ENCODE data around the gene LCNL1. TPM values are rescaled to one million over a fixed set of nuclear protein-coding genes. Genes with fewer than 3 reads are reported as not detected.
A peak's percentile ranks its signal among the peaks of the same experiment; 100 is the strongest.
"Not testable (repeated sequence)": the region's sequence is repeated elsewhere in the genome, so short reads cannot be mapped to it uniquely, and the experiment has no call there.

Gene LCNL1
- total RNA-seq, 1 experiment from 2014 or later, result 0.11 TPM

DNA sequence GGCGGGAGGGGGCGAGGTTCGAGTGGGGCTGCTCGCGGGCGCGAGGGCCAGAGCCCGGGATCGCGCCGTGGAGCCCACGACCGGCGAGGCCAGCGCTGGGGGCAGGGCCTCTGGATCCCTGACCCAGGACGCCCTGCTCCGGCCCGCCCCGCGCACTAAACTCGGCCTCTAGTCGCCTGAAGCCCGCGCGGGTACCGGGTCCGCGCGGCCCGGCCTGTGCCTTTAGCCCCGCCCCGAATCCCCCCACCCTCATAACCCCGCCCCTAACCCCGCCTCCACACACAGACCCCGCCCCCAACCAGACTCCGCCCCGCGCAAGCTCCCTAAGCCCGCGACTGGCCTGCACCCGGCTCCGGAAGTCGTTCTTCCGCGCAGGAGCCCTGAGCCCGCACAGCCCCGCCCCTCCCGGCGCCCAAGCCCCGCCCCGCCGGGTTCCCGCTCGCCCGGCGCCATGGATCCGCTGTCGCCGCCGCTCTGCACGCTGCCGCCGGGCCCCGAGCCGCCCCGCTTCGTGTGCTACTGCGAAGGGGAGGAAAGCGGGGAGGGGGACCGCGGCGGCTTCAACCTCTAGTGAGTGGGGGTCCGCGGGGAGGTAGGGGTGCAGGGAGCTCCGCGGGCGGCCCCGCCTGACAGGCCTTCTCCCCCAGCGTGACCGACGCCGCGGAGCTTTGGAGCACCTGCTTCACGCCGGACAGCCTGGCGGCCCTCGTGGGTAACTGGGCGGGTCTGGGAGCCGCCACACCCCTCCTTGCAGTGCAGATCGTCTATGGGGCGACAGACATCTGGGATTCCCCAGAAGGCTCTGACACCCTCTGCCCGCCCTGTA is 9.4 kb downstream of the LCNL1 start, which contains the start of gene PAXX:
TSS of gene PAXX (plus strand) at position 430 of the 826 bp plus-strand sequence. CDS start at position 452, 22 bp downstream.
- DNase-seq (ENCODE audit: low read depth), result peak; percentile 76

DNA sequence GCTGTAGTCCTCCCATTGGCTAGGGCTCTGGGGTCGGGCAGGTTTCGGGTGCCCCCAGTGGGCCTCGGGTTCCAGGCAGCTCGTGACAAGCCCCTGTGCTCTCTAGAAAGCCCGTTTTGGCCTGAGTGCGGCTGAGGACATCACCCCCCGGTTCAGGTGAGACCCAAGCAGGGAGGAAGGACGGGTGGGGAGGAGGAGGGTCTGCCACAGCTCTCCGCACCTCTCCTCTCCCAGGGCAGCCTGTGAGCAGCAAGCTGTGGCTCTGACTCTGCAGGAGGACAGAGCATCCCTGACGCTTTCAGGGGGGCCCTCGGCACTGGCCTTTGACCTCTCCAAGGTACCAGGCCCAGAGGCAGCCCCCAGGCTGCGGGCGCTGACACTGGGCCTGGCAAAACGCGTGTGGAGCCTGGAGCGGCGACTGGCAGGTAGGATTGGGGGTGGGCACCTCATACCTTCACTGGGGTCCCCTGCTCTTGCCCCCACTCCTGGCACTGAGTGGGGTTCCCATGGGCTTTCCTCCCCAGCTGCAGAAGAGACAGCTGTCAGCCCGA is 10.1 kb downstream of the LCNL1 start:
- no peak for DNase-seq (ENCODE audit: low read depth)

DNA sequence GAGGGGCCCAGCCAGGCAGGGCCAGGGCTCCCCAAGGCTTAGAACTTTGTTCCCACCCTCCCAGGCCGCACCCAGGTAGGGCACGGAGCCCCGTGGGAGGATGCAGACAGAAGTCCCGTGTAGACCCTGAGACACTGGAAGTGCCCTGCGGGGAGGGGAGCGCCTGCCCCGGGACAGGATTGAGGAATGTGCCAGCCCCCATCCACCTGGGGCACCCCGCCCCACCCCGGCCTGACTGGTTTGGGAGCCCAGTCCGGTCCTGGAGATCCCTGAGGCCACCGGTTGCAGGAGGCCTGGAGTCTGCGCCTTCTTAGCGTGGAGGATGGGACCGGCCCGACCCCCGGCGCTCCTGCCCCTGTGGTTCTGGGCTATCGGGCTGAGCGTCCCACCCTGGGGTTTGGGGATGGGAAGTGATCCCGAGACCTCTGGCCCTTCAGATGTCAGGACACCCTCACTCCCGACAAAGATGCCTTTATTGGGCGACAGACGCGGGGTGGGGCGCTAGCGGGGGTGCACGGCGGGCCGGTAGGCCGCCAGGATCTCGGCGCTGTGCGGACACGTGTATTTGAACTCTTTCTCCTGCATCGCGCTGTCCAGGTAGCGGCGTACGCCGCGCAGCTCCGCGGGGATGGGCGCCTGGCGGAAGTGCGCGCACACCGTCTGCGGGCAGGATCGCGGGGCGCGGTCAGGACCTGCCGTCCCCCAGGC is 11.5 kb downstream of the LCNL1 start:
- DNase-seq (ENCODE audit: low read depth), result no peak

DNA sequence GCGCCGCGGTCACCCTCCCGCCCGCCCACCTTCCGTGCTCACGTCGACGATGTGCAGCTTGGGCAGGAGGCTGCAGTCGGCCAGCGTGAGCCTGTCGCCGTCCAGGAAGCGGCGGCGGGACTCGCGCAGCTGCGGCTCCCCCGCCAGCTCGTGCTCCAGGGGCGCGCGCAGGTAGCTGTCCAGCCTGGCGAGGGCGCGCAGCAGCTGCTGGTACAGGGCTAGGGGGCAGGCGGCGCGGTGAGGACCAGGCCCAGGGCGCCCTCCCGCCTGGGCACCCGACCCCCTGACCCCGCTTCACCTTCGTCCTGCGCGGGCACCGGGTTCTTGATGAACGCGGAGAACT is 12.1 kb downstream of the LCNL1 start:
- no peak for DNase-seq (ENCODE audit: low read depth)

DNA sequence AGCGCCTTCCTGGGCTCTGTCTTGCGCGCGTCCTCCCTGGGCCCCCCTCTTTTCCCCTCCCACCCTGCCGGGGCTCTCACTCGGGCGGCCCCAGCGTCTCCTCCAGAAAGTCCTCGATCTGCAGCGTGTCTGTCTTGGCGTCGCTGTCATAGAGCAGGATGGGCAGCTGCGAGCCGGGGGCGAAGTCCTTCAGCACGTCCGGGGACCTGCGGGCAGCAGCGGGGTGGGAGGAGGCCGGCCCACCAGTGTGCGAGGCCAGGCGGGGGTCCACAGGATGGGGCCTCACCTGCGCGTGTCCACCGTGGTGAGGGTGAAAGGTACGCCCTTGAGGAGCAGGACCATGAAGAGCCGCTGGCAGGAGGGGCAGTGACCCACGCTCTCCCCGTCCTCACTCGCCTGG is 12.6 kb downstream of the LCNL1 start:
- no peak for DNase-seq (ENCODE audit: low read depth)

DNA sequence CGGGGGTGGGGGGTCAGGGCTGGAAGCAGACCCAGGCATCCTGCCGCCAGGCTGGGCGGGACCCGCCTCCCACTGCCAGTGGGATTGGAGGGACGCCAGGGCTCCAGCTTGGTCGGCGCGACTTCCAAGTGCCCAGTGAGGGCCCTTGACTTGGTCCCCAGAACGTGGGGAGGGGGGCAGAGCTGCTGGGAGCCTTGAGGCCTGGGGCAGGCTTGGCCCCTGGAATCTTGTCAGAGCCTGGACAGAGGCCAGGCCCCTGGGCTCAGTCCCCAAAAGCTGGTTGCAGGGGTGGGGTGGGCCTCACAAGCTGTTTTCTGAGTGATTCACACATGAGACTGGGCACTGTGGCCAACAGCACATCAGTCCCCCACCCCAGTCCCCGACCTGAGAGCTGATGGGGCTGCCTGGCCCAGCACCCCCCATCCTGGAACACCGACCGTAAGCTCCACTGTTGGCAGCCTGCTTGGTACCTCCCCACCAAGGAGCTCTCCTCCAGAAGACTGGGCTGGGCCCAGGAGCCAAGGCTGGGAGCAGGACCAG is 13.0 kb downstream of the LCNL1 start:
- DNase-seq (ENCODE audit: low read depth), result no peak

DNA sequence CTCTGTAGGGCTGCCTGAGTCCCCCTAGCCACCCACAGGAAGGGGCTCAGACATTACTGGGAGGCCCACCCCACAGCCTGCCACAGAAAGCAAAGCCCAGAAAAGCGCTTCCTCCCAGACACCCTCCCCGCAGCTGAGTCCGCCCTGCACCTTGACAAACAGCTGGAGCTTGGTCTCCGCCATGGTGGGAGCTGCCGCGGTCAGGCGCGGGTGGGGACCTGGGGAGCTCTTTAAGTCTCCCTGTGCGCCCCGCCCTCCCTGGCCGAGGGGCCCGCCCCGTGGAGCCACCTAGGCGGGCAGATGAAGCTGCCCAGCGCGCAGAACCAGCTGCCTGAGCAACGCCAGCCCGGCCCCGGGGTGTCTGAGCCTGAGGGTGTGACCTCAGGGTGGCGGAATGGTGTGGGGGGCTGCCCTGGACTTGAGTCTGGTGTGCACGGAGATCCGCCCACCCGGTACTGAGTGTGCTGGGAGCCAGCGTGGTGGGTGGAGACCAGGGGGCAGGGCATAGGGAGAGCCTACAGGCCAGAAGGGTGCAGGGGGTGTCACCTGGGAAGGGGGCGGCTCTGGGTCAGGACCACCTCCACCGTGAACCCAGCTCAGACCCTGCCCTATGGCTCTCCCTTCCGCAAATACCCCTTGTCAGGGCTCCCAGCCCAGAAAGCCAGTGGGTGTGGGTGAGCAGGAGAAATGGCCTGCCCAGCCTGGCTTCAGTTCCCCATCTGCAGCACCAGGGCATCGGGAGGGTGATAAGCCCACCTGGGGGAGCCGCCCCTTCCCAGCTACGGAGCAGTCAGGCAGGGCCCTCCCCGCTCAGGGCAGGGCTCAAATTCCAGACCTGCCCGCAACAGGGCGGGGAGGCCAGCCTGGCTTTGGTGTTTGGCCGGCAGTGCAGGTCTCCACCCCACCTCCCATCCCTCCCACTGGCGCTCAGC is 13.8 kb downstream of the LCNL1 start, which contains the start of gene CLIC3:
TSS of gene CLIC3 (minus strand) at position 208 of the 932 bp plus-strand sequence. CDS start at position 183, 25 bp downstream.
- DNase-seq (ENCODE audit: low read depth), result no peak

DNA sequence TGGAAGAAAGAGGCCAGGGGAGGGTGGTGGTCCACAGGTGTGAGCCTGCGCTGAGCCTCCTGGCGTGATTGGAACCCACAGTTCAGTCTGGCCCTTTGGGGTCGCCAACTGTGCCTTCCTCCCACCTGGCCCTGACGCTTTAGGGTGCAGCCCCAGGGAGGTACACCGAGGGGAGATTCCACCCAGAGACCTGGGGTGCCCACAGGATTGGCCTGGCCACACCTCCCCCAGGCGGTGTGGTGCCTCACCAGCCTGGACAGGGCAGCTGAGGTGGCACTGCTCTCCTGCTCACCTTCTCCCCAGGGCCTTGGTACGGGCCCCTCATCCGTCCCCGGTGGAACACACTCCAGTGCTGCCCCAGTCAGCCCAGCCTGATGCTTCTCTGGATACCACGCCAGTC is 14.6 kb downstream of the LCNL1 start:
- DNase-seq (ENCODE audit: low read depth), result no peak

DNA sequence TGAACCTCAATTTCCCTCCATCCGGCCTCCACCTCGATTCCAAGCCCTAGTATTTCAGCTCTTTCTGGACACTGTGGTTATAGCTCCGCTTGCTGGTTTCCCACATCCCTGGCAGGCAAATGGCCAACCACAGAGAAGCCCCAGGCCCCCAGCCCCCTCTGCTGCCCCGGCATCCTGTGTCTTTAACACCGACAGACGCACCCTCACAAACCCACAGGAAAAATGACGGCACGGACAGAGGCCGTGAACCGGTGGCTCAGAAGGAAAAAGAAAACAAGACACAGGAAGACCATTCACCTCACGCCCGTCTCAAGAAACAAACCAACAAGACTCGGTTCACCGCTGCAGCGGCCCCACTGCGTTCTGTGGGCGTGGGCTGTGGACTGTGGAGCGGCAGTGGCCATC is 15.0 kb downstream of the LCNL1 start:
- no peak for DNase-seq (ENCODE audit: low read depth)

DNA sequence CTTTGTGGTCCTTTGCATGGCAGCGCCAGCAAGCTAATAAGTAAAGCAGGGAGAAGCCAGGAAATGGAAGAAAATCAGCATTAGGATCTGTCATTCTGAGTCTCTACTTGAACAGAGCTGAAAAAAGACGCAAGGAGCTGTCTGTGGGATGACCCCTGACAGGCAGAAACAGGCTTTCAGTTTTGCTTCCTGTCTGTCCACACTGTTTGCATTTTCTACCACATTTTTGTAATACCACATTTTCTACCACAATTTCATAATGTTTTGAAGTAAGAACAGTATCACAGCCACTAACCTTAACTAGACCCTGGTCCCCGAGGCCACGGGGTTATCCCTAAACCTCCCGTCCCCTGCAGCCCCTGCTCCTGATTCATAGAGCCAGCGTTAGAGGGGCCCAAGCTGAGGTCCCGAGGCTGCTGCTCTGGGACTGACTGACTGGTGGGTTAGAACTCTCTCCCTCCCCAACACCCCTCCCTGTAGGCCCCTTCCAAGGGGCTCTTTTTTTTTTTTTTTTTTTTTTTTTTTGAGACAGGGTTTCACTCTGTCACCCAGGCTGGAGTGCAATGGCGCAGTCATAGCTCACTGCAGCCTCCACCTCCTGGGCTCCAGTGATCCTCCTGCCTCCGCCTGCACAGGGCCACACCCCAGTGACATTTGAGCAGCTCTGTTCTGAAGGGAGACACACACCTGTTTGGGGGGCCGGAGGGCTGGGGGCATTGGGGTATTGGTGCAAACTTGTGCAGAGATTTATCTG is 17.6 kb downstream of the LCNL1 start:
- peak; percentile 68 for DNase-seq (ENCODE audit: low read depth)

DNA sequence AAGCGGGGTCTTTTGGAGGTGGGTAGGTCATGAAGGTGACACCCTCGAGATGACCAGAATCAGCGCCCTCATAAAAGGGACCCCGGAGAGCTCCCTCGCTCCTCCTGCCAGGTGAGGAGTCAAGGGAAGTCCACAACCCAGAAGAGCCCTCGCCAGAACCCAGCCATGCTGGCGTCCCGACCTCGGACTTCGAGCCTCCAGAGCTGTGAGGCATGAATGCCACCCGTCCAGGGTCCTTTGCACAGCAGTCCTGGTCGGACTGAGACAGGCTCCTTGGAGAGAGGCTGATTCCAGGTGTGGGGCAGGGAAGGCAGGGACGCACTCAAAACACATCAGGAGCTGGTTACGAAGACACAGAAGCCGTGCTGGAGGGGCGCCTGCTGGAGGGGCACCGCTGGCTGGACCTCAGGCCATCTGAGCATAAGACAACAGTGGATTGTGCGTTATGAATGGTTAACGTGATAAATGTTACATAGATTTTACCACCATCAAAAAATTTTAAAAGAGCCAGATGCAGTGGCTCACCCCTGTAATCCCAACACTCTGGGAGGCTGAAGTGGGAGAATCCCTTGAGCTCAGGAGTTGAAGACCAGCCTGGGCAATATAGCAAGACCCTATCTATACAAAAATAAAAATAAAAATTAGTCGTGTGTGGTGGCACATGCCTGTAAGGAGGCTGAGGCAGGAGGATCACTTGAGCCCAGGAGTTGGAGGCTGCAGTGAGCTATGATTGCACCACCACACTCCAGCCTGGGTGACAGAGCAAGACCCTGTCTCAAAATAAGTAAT is 19.3 kb downstream of the LCNL1 start:
- no peak for DNase-seq (ENCODE audit: low read depth)

DNA sequence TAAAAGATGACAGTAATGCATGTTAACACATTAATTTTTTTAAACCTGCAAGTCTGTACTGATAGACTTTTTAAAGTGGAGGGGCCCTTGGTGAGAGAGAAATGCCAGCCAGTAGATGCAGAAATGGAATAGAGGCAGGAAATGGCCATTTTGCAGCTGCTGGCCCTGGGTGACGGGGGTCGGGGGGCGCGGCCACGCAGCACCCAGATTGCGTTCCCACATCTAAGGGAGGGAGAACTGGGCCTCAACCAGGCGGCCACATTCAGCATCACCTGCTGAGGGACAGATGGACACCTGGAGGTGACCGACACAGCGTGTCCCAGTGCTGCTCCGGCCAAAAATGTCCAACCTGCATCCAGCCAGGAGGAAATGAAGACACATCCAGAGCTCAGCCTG is 19.9 kb downstream of the LCNL1 start:
- DNase-seq (ENCODE audit: low read depth), result no peak

DNA sequence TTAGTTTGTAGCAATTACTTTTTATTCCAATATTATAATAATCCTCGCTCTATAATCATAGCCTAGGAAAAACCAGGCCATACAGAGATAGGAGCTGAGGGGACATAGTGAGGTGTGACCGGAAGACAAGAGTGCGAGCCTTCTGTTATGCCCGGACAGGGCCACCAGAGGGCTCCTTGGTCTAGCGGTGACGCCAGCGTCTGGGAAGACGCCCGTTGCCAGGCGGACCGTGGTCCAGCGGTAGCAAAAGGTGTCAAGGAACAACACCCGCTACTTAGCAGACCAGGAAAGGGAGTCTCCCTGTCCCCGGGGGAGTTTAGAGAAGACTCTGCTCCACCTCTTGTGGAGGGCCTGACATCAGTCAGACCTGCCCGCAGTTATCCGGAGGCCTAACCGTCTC is 21.5 kb downstream of the LCNL1 start:
- DNase-seq (ENCODE audit: low read depth), result not testable (repeated sequence)

DNA sequence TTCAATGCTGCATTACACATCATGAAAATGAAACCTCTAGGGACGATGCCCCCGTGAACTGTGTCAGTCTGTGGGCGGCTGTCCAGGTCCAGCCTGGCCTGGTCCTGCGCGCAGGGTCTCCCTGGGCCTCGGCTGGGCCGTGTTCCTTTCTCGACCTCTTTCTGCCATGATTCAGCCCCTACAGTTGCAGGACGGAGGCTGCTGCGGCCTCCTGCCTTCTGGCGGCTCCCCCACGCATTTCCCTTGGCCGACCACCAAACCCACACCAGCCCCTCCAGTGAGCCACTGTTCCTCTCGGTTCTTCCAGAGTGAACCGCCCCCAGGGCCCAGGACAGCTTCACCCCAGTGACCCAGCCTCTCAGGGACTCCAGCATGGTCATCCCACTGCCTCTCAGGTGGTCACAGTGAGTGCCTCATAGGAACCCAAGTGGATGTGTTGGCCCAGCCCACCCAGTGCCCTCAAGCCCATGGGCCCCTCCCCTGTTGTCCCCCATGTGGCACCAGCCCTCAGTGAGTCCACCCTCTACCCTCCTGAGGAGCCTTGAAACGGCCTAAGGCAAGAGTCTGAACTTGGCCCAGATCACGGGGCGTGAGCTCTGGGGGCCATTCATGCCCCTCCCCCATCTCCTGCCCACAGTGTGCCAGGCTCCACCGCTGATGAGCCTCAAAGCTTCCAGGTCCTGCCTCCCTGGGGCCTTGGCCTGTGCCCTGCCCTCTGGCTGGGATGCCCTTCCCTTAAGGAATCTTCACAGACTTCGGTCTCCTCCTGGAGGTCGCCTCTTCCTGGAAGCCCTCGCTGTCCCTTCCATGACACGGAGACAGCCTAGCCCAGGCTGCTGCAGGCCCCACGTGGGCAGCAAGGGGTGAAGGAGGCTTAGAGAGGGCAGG is 23.6 kb downstream of the LCNL1 start:
- no peak for DNase-seq (ENCODE audit: low read depth)

DNA sequence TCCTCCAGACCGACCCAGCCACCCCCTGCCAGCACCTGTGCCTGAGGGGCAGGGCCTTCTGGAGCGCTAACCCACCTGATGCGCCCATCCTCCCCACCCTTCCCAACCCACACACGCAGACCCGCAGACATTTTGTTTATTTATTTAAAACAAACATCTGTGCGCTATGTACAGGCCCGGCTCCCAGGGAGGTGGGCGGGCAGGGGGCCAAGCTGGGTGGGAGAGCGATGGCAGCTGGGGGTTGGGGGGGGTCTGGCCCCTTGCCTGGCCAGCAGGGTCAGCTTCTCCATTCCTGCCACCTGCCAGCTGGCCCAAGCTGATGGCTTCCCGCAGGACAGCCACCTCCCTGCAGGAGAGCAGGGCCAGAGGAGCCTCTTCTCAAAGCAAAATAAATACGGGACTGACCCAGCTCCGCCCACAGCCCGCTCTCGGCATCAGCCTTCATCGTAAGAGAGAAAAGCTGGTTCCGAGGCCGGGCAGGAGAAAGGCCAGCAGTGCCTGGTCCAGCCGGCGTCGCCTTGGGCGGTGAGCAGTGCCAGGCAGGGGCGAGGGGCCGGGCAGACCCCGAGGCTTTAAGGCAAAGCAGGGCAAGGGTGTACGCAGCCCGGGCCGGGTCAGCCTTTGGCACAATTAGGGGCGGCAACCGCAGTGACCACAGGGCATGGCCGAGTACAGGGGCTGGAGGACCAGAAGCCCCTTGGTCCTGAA is 24.5 kb downstream of the LCNL1 start:
- no peak for DNase-seq (ENCODE audit: low read depth)

DNA sequence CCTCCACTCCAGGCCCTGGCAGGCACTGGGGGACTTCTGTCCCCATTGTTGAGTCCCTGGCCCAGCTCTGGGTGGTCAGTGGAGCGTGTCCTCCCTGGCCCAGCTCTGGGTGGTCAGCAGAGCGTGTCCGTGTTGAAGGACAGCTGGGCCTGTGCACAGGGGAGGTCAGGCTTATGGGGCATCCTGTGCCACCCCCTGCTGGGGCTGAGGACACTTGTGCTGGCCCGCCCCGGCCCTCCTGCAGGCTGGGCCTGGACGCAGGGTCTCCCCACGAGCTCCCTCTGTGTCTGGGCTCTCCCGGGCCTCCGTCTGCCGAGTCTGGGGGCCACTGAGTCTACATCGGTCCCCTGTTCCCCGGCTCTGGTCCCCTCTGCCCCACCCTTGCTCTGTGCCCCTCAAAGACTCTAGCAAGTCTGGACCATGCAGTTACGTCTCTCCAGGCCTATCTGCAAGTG is 25.1 kb downstream of the LCNL1 start:
- no peak for DNase-seq (ENCODE audit: low read depth)

DNA sequence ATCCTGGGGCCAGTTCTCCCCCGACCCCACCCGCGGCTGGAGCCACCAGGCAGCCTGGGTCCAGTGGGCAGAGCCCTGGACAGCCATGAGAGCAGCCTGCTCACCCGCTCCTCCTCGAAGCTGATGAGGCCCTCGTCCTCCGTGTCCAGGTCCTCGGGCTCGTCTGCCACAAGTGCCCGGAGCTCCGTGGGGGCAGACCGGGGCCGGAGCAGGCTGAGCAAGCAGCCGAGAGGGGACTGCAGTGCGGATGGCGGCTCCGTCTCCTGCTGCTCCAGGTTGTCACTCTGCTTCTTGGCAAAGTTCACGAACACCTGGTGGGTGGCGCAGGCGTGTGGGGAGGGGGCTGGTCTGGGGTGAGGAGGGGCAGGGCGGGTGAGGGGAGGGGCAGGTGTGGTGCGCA is 25.5 kb downstream of the LCNL1 start:
- DNase-seq (ENCODE audit: low read depth), result no peak

DNA sequence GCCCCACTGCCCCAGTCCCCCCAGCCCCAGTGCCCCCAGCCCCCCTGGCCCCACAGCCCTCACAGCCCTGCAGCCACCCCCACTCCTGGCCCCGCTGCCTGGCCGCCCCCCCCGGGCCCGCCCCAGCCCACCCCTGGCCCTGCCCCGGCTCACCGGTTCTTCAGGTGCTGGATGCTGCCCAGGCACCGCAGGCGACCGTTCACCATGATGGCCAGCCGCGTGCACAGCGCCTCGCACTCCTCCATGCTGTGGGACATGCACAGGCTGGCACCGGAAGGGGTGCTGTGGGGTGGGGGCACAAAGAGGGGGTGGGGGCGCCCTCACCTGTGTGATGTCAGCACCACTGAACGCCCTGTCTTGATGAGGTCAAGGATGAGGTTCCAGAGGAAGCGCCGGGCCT is 26.4 kb downstream of the LCNL1 start:
- no peak for DNase-seq (ENCODE audit: low read depth)

All from LHCN-M2 (cell line).